HepG2 (cell line): ENCODE results near the gene SYNGR1. TPM values are rescaled to one million over a fixed set of nuclear protein-coding genes. Genes with fewer than 3 reads are reported as not detected.

Experiments
- ATAC-seq: fragments of 200-7000 bp; cut with Tn5 transposase; 3 replicates; pipeline ENCODE4 v1.9.1; 2020; ENCODE audit warnings: mild to moderate bottlenecking, moderate library complexity
- BruUV-seq: library from RNA; stranded (reverse); fragments of 400-500 nt; replicated peaks from 2 replicates; lab custom pipeline; 2021; lab: Mats Ljungman, UMichigan
- CTCF ChIA-PET: fragments of 300-600 bp; formaldehyde crosslinking; extraction: SDS; loops from one replicate; lab custom pipeline; 2021; ENCODE audit warnings: low total read pairs, inconsistent platforms, low intra/inter-chr PET ratio; lab: Yijun Ruan, JAX
- POLR2A ChIA-PET: fragments of 350-600 bp; sonication (Branson Sonifier 250); formaldehyde crosslinking; loops from one replicate; lab custom pipeline; 2020; ENCODE audit warnings: antibody characterized with exemption, inconsistent platforms; lab: Yijun Ruan, JAX
- DNase-seq: peaks from one replicate; pipeline ENCODE4 v3.0.0-alpha.2; 2015; ENCODE audit warnings: low spot score
- FAIRE-seq: peaks from 3 replicates; lab custom pipeline; 2011; peaks lifted over from hg19 to GRCh38; lab: Jason Lieb, UNC
- H2AFZ ChIP-seq: one replicate; pipeline ENCODE4 v1.6.1; 2011; ENCODE audit warnings: low read length, inconsistent platforms
- H3K27ac ChIP-seq: fragments of 300-600 bp; 3 replicates; pipeline ENCODE4 v1.8.0; 2011; ENCODE audit warnings: mixed run types, mild to moderate bottlenecking, mixed read lengths, low read length, inconsistent platforms; ENCODE audit not compliant: insufficient read depth; ENCODE audit errors: extremely low read length
- H3K27me3 ChIP-seq, 2 experiments: fragments of 200-600 bp in 1 of 2; 2 replicates in 1 of 2; 3 replicates in 1 of 2; pipeline versions ENCODE4 v1.6.0 to v1.8.0; 2011; ENCODE audit warnings: low read length in 2 of 2, mild to moderate bottlenecking in 2 of 2, moderate library complexity in 2 of 2, inconsistent platforms in 1 of 2; ENCODE audit not compliant: insufficient read depth in 2 of 2, control insufficient read depth in 1 of 2
- H3K36me3 ChIP-seq, 2 experiments: fragments of 200-600 bp in 1 of 2; replicated peaks in 1 of 2; 2 replicates in 1 of 2; 3 replicates in 1 of 2; pipeline versions ENCODE4 v1.5.1 to v1.8.0; 2011; ENCODE audit warnings: low read length in 2 of 2, inconsistent platforms in 1 of 2; ENCODE audit not compliant: insufficient read depth in 2 of 2, control insufficient read depth in 1 of 2
- H3K4me1 ChIP-seq: 2 replicates; pipeline ENCODE4 v1.5.1; 2012; ENCODE audit warnings: low read length, inconsistent platforms; ENCODE audit not compliant: insufficient read depth
- H3K4me2 ChIP-seq: 2 replicates; pipeline ENCODE4 v1.6.0; 2011; ENCODE audit warnings: low read depth, low read length, inconsistent platforms
- H3K4me3 ChIP-seq, 3 experiments: fragments of 200-600 bp in 1 of 3; sonication (generic), shearing (Covaris generic) in 1 of 3; replicated peaks in 1 of 3; 2 replicates each; pipeline ENCODE4 v1.5.1; 2011 to 2016; ENCODE audit warnings: low read length in 3 of 3, inconsistent platforms in 2 of 3, low read depth in 2 of 3, mild to moderate bottlenecking in 2 of 3, control low read depth in 1 of 3, mixed read lengths in 1 of 3; ENCODE audit not compliant: insufficient read depth in 1 of 3
- H3K79me2 ChIP-seq: one replicate; pipeline ENCODE4 v1.6.1; 2011; ENCODE audit warnings: low read length, inconsistent platforms; ENCODE audit not compliant: insufficient read depth
- H3K9ac ChIP-seq: 2 replicates; pipeline ENCODE4 v1.6.0; 2011; ENCODE audit warnings: mild to moderate bottlenecking, low read depth, low read length, inconsistent platforms; ENCODE audit not compliant: insufficient read depth
- H3K9me3 ChIP-seq: 2 replicates; pipeline ENCODE4 v1.5.1; 2012; ENCODE audit warnings: mild to moderate bottlenecking, low read length
- H4K20me1 ChIP-seq: 2 replicates; pipeline ENCODE4 v1.6.0; 2011; ENCODE audit warnings: inconsistent platforms, mild to moderate bottlenecking, low read length, moderate library complexity; ENCODE audit not compliant: insufficient read depth
- CEBPB ChIP-seq: IDR thresholded peaks from 2 replicates; pipeline ENCODE4 v1.6.1; 2011; ENCODE audit warnings: low read depth, low read length, improper control_type of control experiment, borderline replicate concordance
- CEBPG ChIP-seq: IDR thresholded peaks from 2 replicates; pipeline ENCODE4 v1.6.1; 2016
- GPBP1L1 ChIP-seq: sonication (generic); formaldehyde crosslinking; IDR thresholded peaks from 2 replicates; pipeline ENCODE4 v1.5.0; 2020; ENCODE audit warnings: mild to moderate bottlenecking, missing genetic modification reagents
- KLF13 ChIP-seq: sonication (generic); formaldehyde crosslinking; IDR thresholded peaks from 2 replicates; pipeline ENCODE4 v1.4.0; 2020; ENCODE audit warnings: mild to moderate bottlenecking, missing genetic modification reagents
- MYC ChIP-seq: sonication (generic); formaldehyde crosslinking; IDR thresholded peaks from 2 replicates; pipeline ENCODE4 v1.9.0; 2021; ENCODE audit warnings: missing genetic modification reagents, borderline replicate concordance
- ZNF225 ChIP-seq: sonication (generic); formaldehyde crosslinking; IDR thresholded peaks from 2 replicates; pipeline ENCODE4 v1.4.0; 2020; ENCODE audit warnings: mild to moderate bottlenecking, missing genetic modification reagents
- ZNF776 ChIP-seq: sonication (generic); formaldehyde crosslinking; IDR thresholded peaks from 2 replicates; pipeline ENCODE4 v1.4.0; 2020; ENCODE audit warnings: mild to moderate bottlenecking, missing genetic modification reagents
- WGBS: methylation state at CpG from one replicate; pipeline ENCODE4 v1.1.6; 2017; ENCODE audit warnings: low lambda C conversion rate; 5-methylcytosine and 5-hydroxymethylcytosine counted together
- in situ Hi-C: cut with HindIII; loops from 2 replicates; pipeline ENCODE4 v1.10.0; 2017; ENCODE audit warnings: low pct_unique_long_range_greater_than_20kb; ENCODE audit not compliant: extremely low pct_ligation_motif_present
- intact Hi-C: fragments of 100-400 bp; cut with micrococcal nuclease; formaldehyde crosslinking; loops from one replicate; pipeline ENCODE4 v1.10.0; 2022; ENCODE audit not compliant: unreplicated experiment
- polyA plus RNA-seq, 8 experiments: library from polyadenylated mRNA; depleted of rRNA in 3 of 8; stranded (reverse) in 7 of 8; unstranded in 1 of 8; fragments of >200 nt; fragmentation: Illumina TruSeq in 4 of 8; extraction: Trizol in 4 of 8; gene quantifications; 2 replicates each; pipeline versions ENCODE4 v1.2.1 to v1.2.3, GENCODE V29; 2011 to 2016; ENCODE audit warnings: low read depth in 4 of 8, missing spikeins in 1 of 8, mixed read lengths in 1 of 8; ENCODE audit not compliant: insufficient read depth in 1 of 8
- total RNA-seq, 5 experiments: library from RNA; depleted of rRNA; stranded (reverse); fragments of >200 nt; fragmentation: Illumina TruSeq; extraction: Trizol; gene quantifications; 2 replicates each; pipeline ENCODE4 v1.2.3, GENCODE V29; 2016; ENCODE audit warnings: low read depth in 1 of 5

Gene SYNGR1
- total and polyA plus RNA-seq, 2 of the 13 experiments (the other 11 are each of a cell fraction or from before 2014, with no cell fraction given): 0.27 to 2.7 TPM

- whole genome bisulfite sequencing: 7% methylated on average over 9 of the region's 9 CpGs
- no peak overlapping the region for H3K9ac ChIP-seq
- no peaks in the 10 kb centered on the region for H3K36me3 ChIP-seq
- FAIRE-seq (peak; percentile 42), ATAC-seq (peak; percentile 17; the same call in 1 of the 3 replicates), DNase-seq (peak; percentile 41)
- no TSS peak for BruUV-seq
- CTCF ChIA-PET: no interaction called here
- intact Hi-C loops: no loop called here
- H3K9me3 ChIP-seq: no peaks in the 10 kb centered on the region
- no peak overlapping the region for H2AFZ ChIP-seq
- H3K27me3 ChIP-seq: peaks cover 0 to 6% of the 10 kb centered on the region in 2 experiments; a peak in 2 of 5 replicates
- POLR2A ChIA-PET: interaction anchor here (1.2 to 1.7 kb wide), 2 partner anchors 73 to 652 kb away, joined by 3 to 6 read pairs; partner anchors contain the start of gene RPL3
- in situ Hi-C loops: no loop called here
- no peak overlapping the region for H3K27ac ChIP-seq
- H3K4me2 ChIP-seq: no peak overlapping the region
- no peaks in the 10 kb centered on the region for H4K20me1 ChIP-seq
- no peak overlapping the region for H3K4me3 ChIP-seq
- TF ChIP-seq CEBPG (CRISPR knock-in tag) (peak; percentile 77), KLF13 (CRISPR knock-in tag) (no peak), CEBPB (peak; percentile 97), MYC (CRISPR knock-in tag) (0 out of 2 replicates have a peak, but pooled peaks have one; percentile 17)
- H3K4me1 ChIP-seq: no peaks in the 10 kb centered on the region; the same call in 1 of the 2 replicates
- no peaks in the 10 kb centered on the region for H3K79me2 ChIP-seq
Observed at GRCh38 chr22:39392341-39392948, 42.7 kb downstream of the SYNGR1 start.

GRCh38 chr22:39395936-39396796 lies 46.4 kb downstream of the SYNGR1 start:
- Histone ChIP-seq H3K79me2 (peaks cover 12% of the 10 kb centered on the region), H3K36me3 (no peaks in the 10 kb centered on the region), H3K27me3 (no peaks in the 10 kb centered on the region; a peak in 1 of 5 replicates), H2AFZ (no peak overlapping the region), H3K9me3 (no peaks in the 10 kb centered on the region), H3K4me2 (no peak overlapping the region), H3K9ac (no peak overlapping the region), H3K4me3 (no peak overlapping the region), H3K27ac (no peak overlapping the region), H4K20me1 (no peaks in the 10 kb centered on the region), H3K4me1 (peaks cover 10% of the 10 kb centered on the region)
- no peak for ATAC-seq
- FAIRE-seq: no peak
- ChIA-PET POLR2A (no interaction called here), CTCF (no interaction called here)
- no TSS peak for BruUV-seq
- 49% methylated on average over 11 of the region's 11 CpGs for WGBS
- intact Hi-C loops (no loop called here), in situ Hi-C loops (no loop called here)
- no peak for DNase-seq
- TF ChIP-seq ZNF776 (CRISPR knock-in tag) (no peak), GPBP1L1 (CRISPR knock-in tag) (no peak), ZNF225 (CRISPR knock-in tag) (no peak)
